GM13976 (cell line): ENCODE results near the gene CASKIN2.
A peak's percentile ranks its signal among the peaks of the same experiment; 100 is the strongest.

Experiments used
- DNase-seq: peaks from one replicate; pipeline ENCODE4 v3.0.0; 2012; ENCODE audit warnings: low spot score
- CTCF ChIP-seq: IDR thresholded peaks from 2 replicates; pipeline ENCODE4 v1.5.1; 2012; ENCODE audit warnings: borderline replicate concordance, mild to moderate bottlenecking; ENCODE audit not compliant: insufficient read depth; ENCODE audit errors: extremely low read depth, missing control alignments, control extremely low read depth
- in situ Hi-C: fragments of 300-500 bp; cut with MboI; formaldehyde crosslinking; loops from one replicate; pipeline ENCODE4 v1.12.0; 2022; ENCODE audit warnings: low sequenced_read_pairs, mixed read lengths, inconsistent platforms; ENCODE audit not compliant: unreplicated experiment

The CASKIN2 gene

GRCh38 chr17:75515496-75516254 lies at the start of gene CASKIN2:
Gene CASKIN2, minus strand, starts transcription at chr17:75515537. Its CDS starts 1,733 bp downstream, at chr17:75513804.
- in situ Hi-C loops = no loop called here

GRCh38 chr17:75565066-75565465 lies 49.7 kb upstream of the CASKIN2 start:
- DNase-seq = no peak
- in situ Hi-C loops = no loop called here
- no peak for TF ChIP-seq CTCF

More at GRCh38 chr17:75515496-75516254, at the start of gene CASKIN2:
- DNase-seq = peak; percentile 95
- peak; percentile 93 for TF ChIP-seq CTCF

GRCh38 chr17:75564195-75564594 lies 48.9 kb upstream of the CASKIN2 start:
- no peak for DNase-seq
- no peak for TF ChIP-seq CTCF

GRCh38 chr17:75563063-75563758 lies 47.9 kb upstream of the CASKIN2 start:
- no peak for TF ChIP-seq CTCF
- DNase-seq = no peak
- in situ Hi-C loops = no loop called here

More at GRCh38 chr17:75564195-75564594, 48.9 kb upstream of the CASKIN2 start:
- in situ Hi-C loops = no loop called here

GRCh38 chr17:75561927-75562603 lies 46.7 kb upstream of the CASKIN2 start:
- in situ Hi-C loops = no loop called here
- TF ChIP-seq CTCF = no peak
- no peak for DNase-seq

- TF ChIP-seq CTCF = no peak
- in situ Hi-C loops = no loop called here
- no peak for DNase-seq
Observed at GRCh38 chr17:75559958-75560533, 44.7 kb upstream of the CASKIN2 start.
